SU-DHL-6 (cell line): ENCODE data around the gene ZNF330.

Source experiments
- H2AFZ ChIP-seq: fragments of 200-600 bp; sonication (generic); 2 replicates; pipeline ENCODE4 v1.6.1; 2014; ENCODE audit warnings: low read depth, mild to moderate bottlenecking, moderate library complexity, mixed read lengths, antibody characterized with exemption, low read length; ENCODE audit not compliant: severe bottlenecking
- H3F3A ChIP-seq: fragments of 200-600 bp; shearing (Covaris generic); 2 replicates; pipeline ENCODE4 v1.6.0; 2016; ENCODE audit warnings: antibody characterized with exemption, mild to moderate bottlenecking; ENCODE audit not compliant: insufficient read depth
- H3K27ac ChIP-seq: fragments of 200-600 bp; sonication (generic); 2 replicates; pipeline ENCODE4 v1.5.1; 2016; ENCODE audit warnings: low read depth, mild to moderate bottlenecking, low read length, moderate library complexity, mixed read lengths
- H3K27me3 ChIP-seq: fragments of 200-600 bp; sonication (generic), shearing (Covaris generic); 2 replicates; pipeline ENCODE4 v1.6.0; 2014; ENCODE audit warnings: mild to moderate bottlenecking, low read length
- H3K36me3 ChIP-seq: fragments of 200-600 bp; sonication (generic); 2 replicates; pipeline ENCODE4 v1.6.1; 2014; ENCODE audit warnings: mild to moderate bottlenecking, low read length, mixed read lengths
- H3K4me2 ChIP-seq: fragments of 300-600, 200-600 bp; shearing (Covaris generic), sonication (generic); 2 replicates; pipeline ENCODE4 v1.6.0; 2014; ENCODE audit warnings: low read length, low read depth, mild to moderate bottlenecking; ENCODE audit not compliant: poor library complexity, severe bottlenecking
- H3K4me3 ChIP-seq: fragments of 200-600 bp; sonication (generic); 2 replicates; pipeline ENCODE4 v1.5.1; 2014; ENCODE audit warnings: antibody characterized with exemption, low read length, mild to moderate bottlenecking, mixed read lengths; ENCODE audit not compliant: insufficient read depth, poor library complexity, severe bottlenecking
- H3K79me2 ChIP-seq: fragments of 200-600 bp; sonication (generic); 2 replicates; pipeline ENCODE4 v1.6.1; 2014; ENCODE audit warnings: mild to moderate bottlenecking, low read length, moderate library complexity; ENCODE audit not compliant: insufficient read depth
- H3K9ac ChIP-seq: fragments of 200-600 bp; sonication (generic); 2 replicates; pipeline ENCODE4 v1.7.0; 2014; ENCODE audit warnings: mild to moderate bottlenecking, low read length
- H3K9me2 ChIP-seq: fragments of 200-600 bp; sonication (generic); replicated peaks from 2 replicates; pipeline ENCODE4 v1.6.1; 2014; ENCODE audit warnings: low read length; ENCODE audit not compliant: insufficient read depth
- H3K9me3 ChIP-seq: fragments of 200-600 bp; sonication (generic); 2 replicates; pipeline ENCODE4 v1.6.1; 2014; ENCODE audit warnings: low read length, mixed read lengths; ENCODE audit not compliant: insufficient read depth
- H4K20me1 ChIP-seq: fragments of 200-600 bp; sonication (generic); 2 replicates; pipeline ENCODE4 v1.6.1; 2014; ENCODE audit warnings: low read depth, mild to moderate bottlenecking, antibody characterized with exemption, low read length, moderate library complexity, mixed read lengths
- CTCF ChIP-seq: fragments of 200-600 bp; sonication (generic); IDR thresholded peaks from one replicate; pipeline ENCODE4 v1.5.1; 2017; ENCODE audit warnings: antibody characterized with exemption, mild to moderate bottlenecking, low read length, moderate library complexity; ENCODE audit not compliant: insufficient read depth, poor library complexity, severe bottlenecking
- EZH2phosphoT487 ChIP-seq: fragments of 200-600 bp; sonication (generic), shearing (Covaris generic); conservative IDR thresholded peaks from 2 replicates; pipeline ENCODE4 v1.6.1; 2018; ENCODE audit warnings: mild to moderate bottlenecking, antibody characterized with exemption, low read length, moderate library complexity, mixed read lengths

ZNF330 gene

GRCh38 chr4:141283563-141283962, 62.9 kb downstream of the ZNF330 start:
- no peak for TF ChIP-seq EZH2phosphoT487
- TF ChIP-seq CTCF, result no peak
- H2AFZ ChIP-seq, result no peak overlapping the region
- no peaks in the 10 kb centered on the region for H3K9me2 ChIP-seq
- no peak overlapping the region for H3K9ac ChIP-seq
- H3K27me3 ChIP-seq, result no peaks in the 10 kb centered on the region
- no peaks in the 10 kb centered on the region for H3F3A ChIP-seq
- no peaks in the 10 kb centered on the region for H3K36me3 ChIP-seq
- H3K4me3 ChIP-seq, result no peak overlapping the region
- H3K4me2 ChIP-seq, result no peak overlapping the region
- no peak overlapping the region for H3K27ac ChIP-seq
- no peaks in the 10 kb centered on the region for H3K79me2 ChIP-seq
- no peaks in the 10 kb centered on the region for H4K20me1 ChIP-seq
- H3K9me3 ChIP-seq, result no peaks in the 10 kb centered on the region
